Astrocyte (in vitro differentiated cells and primary cell): ENCODE measurements around the gene ABHD12. TPM values are rescaled to one million over a fixed set of nuclear protein-coding genes. Genes with fewer than 3 reads are reported as not detected.

Experiments
- DNase-seq: peaks from one replicate; pipeline ENCODE4 v3.0.0-alpha.2; 2010; ENCODE audit warnings: low read depth
- FAIRE-seq: peaks from 2 replicates; lab custom pipeline; 2011; peaks lifted over from hg19 to GRCh38; lab: Jason Lieb, UNC
- H2AFZ ChIP-seq: 2 replicates; pipeline ENCODE4 v1.6.0; 2012; ENCODE audit warnings: low read depth, low read length, inconsistent platforms
- H3K27ac ChIP-seq: 2 replicates; pipeline ENCODE4 v1.5.1; 2011; ENCODE audit warnings: low read depth, low read length, inconsistent platforms
- H3K27me3 ChIP-seq: 2 replicates; pipeline ENCODE4 v1.6.0; 2011; ENCODE audit warnings: low read length, inconsistent platforms; ENCODE audit not compliant: insufficient read depth
- H3K36me3 ChIP-seq: 2 replicates; pipeline ENCODE4 v1.5.1; 2011; ENCODE audit warnings: low read length, inconsistent platforms; ENCODE audit not compliant: insufficient read depth
- H3K4me1 ChIP-seq: 2 replicates; pipeline ENCODE4 v1.5.1; 2011; ENCODE audit warnings: low read length, inconsistent platforms; ENCODE audit not compliant: insufficient read depth
- H3K4me2 ChIP-seq: 2 replicates; pipeline ENCODE4 v1.6.0; 2012; ENCODE audit warnings: low read length, inconsistent platforms
- H3K4me3 ChIP-seq: 2 replicates; pipeline ENCODE4 v1.5.1; 2011; ENCODE audit warnings: low read depth, mild to moderate bottlenecking, low read length, inconsistent platforms; ENCODE audit not compliant: insufficient read depth
- H3K79me2 ChIP-seq: 2 replicates; pipeline ENCODE4 v1.6.0; 2012; ENCODE audit warnings: mild to moderate bottlenecking, low read length, inconsistent platforms; ENCODE audit not compliant: insufficient read depth
- H3K9ac ChIP-seq: 2 replicates; pipeline ENCODE4 v1.6.0; 2012; ENCODE audit warnings: mild to moderate bottlenecking, low read length, inconsistent platforms
- H3K9me3 ChIP-seq: 2 replicates; pipeline ENCODE4 v1.5.1; 2012; ENCODE audit warnings: low read depth, mild to moderate bottlenecking, low read length, inconsistent platforms; ENCODE audit not compliant: insufficient read depth
- H4K20me1 ChIP-seq: 2 replicates; pipeline ENCODE4 v1.6.0; 2012; ENCODE audit warnings: low read length, inconsistent platforms; ENCODE audit not compliant: insufficient read depth
- H3K27ac Mint-ChIP-seq: one replicate; pipeline ENCODE4 v1.8.0; 2021; ENCODE audit warnings: mild to moderate bottlenecking, mixed read lengths; ENCODE audit not compliant: unreplicated experiment
- H3K27me3 Mint-ChIP-seq: one replicate; pipeline ENCODE4 v1.8.0; 2021; ENCODE audit warnings: low read depth, mixed read lengths; ENCODE audit not compliant: unreplicated experiment
- H3K36me3 Mint-ChIP-seq: one replicate; pipeline ENCODE4 v1.8.0; 2021; ENCODE audit warnings: low read depth, mixed read lengths; ENCODE audit not compliant: unreplicated experiment
- H3K4me1 Mint-ChIP-seq: one replicate; pipeline ENCODE4 v1.8.0; 2021; ENCODE audit warnings: low read depth, mixed read lengths; ENCODE audit not compliant: unreplicated experiment
- H3K4me3 Mint-ChIP-seq: one replicate; pipeline ENCODE4 v1.8.0; 2021; ENCODE audit warnings: mild to moderate bottlenecking, moderate library complexity, mixed read lengths; ENCODE audit not compliant: unreplicated experiment
- H3K9me3 Mint-ChIP-seq: one replicate; pipeline ENCODE4 v1.8.0; 2021; ENCODE audit warnings: mild to moderate bottlenecking, mixed read lengths; ENCODE audit not compliant: unreplicated experiment
- CTCF ChIP-seq: IDR thresholded peaks from 2 replicates; pipeline ENCODE4 v1.5.1; 2011; ENCODE audit warnings: low read depth, mild to moderate bottlenecking, inconsistent platforms, low read length, moderate library complexity; ENCODE audit not compliant: insufficient read depth
- EZH2 ChIP-seq: IDR thresholded peaks from 2 replicates; pipeline ENCODE4 v1.6.1; 2012; ENCODE audit warnings: mild to moderate bottlenecking, low read length, inconsistent platforms; ENCODE audit not compliant: insufficient read depth
- total RNA-seq: library from RNA; stranded (reverse); gene quantifications from 2 replicates; pipeline ENCODE4 v1.2.1, GENCODE V29; 2021

The ABHD12 gene
- total RNA-seq, 1 donor from 2014 or later: 98.1 TPM

GRCh38 chr20:25346349-25346748 is 44.3 kb downstream of the ABHD12 start:
- Mint-ChIP-seq H3K9me3 (no peaks in the 10 kb centered on the region), H3K27ac (no peak overlapping the region), H3K4me3 (no peak overlapping the region), H3K36me3 (peaks cover 10% of the 10 kb centered on the region), H3K27me3 (no peaks in the 10 kb centered on the region), H3K4me1 (peaks cover 21% of the 10 kb centered on the region)
- peaks cover 80% of the 10 kb centered on the region for H3K79me2 ChIP-seq
- FAIRE-seq (no peak), DNase-seq (no peak)
- no peaks in the 10 kb centered on the region for H3K36me3 ChIP-seq
- H2AFZ ChIP-seq: no peak overlapping the region
- TF ChIP-seq EZH2 (no peak), CTCF (no peak)
- H4K20me1 ChIP-seq: peaks cover 30% of the 10 kb centered on the region
- H3K9ac ChIP-seq: no peak overlapping the region
- no peak overlapping the region for H3K4me3 ChIP-seq
- H3K9me3 ChIP-seq: no peaks in the 10 kb centered on the region
- H3K4me1 ChIP-seq: no peaks in the 10 kb centered on the region
- no peak overlapping the region for H3K4me2 ChIP-seq
- no peak overlapping the region for H3K27ac ChIP-seq
- H3K27me3 ChIP-seq: no peaks in the 10 kb centered on the region

DNA sequence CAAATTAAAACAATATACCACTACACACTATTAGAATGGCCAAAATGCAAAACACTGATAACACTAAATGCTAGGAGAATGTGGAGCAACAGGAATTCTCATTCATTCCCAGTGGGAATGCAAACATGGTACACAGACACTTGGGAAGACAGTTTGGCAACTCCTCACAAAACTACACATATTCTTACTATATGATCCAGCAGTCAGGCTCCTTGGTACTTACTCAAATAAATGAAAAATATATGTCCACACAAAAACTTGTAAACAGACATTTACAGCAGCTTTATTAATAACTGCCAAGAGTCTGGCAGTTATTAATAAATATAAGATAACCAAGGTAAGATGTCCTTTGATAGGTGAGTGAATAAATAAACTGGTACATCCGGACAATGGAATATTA is 44.9 kb downstream of the ABHD12 start:
- H3K4me3 Mint-ChIP-seq: no peak overlapping the region
- no peaks in the 10 kb centered on the region for H3K9me3 ChIP-seq
- H3K4me1 Mint-ChIP-seq: peaks cover 21% of the 10 kb centered on the region
- H3K27ac Mint-ChIP-seq: no peak overlapping the region
- no peaks in the 10 kb centered on the region for H3K27me3 ChIP-seq
- peaks cover 30% of the 10 kb centered on the region for H4K20me1 ChIP-seq
- H2AFZ ChIP-seq: no peak overlapping the region
- H3K4me1 ChIP-seq: no peaks in the 10 kb centered on the region
- no peak overlapping the region for H3K9ac ChIP-seq
- no peaks in the 10 kb centered on the region for H3K36me3 ChIP-seq
- no peak overlapping the region for H3K27ac ChIP-seq
- FAIRE-seq (no peak), DNase-seq (no peak)
- peaks cover 80% of the 10 kb centered on the region for H3K79me2 ChIP-seq
- no peaks in the 10 kb centered on the region for H3K27me3 Mint-ChIP-seq
- no peak overlapping the region for H3K4me3 ChIP-seq
- no peaks in the 10 kb centered on the region for H3K9me3 Mint-ChIP-seq
- peaks cover 10% of the 10 kb centered on the region for H3K36me3 Mint-ChIP-seq
- TF ChIP-seq CTCF (no peak), EZH2 (no peak)
- H3K4me2 ChIP-seq: no peak overlapping the region

DNA sequence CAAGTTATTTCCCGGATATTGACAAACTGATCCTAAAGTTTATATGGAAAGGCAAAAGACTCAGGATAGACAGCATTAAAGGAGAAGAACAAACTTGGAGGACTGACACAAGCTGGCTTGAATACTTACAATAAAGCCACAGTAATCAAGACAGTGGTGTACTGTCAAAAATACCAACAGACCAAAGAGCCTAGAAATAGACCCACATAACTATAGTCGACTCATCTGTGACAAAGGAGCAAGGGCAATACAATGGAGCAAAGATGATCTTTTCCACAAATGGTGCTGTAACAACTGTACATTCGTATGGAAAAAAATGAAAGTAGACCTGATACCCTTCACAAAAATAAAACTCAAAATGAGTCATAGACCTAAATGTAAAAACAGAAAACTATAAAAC is 46.0 kb downstream of the ABHD12 start:
- Mint-ChIP-seq H3K27ac (no peak overlapping the region), H3K9me3 (no peaks in the 10 kb centered on the region), H3K36me3 (peaks cover 8% of the 10 kb centered on the region), H3K27me3 (no peaks in the 10 kb centered on the region), H3K4me3 (no peak overlapping the region), H3K4me1 (peaks cover 24% of the 10 kb centered on the region)
- DNase-seq: no peak
- H3K9ac ChIP-seq: no peak overlapping the region
- no peaks in the 10 kb centered on the region for H3K36me3 ChIP-seq
- peak; percentile 5 for FAIRE-seq
- no peak overlapping the region for H3K4me2 ChIP-seq
- H3K4me1 ChIP-seq: no peaks in the 10 kb centered on the region
- no peak overlapping the region for H2AFZ ChIP-seq
- H3K4me3 ChIP-seq: no peak overlapping the region
- no peak overlapping the region for H3K27ac ChIP-seq
- H3K27me3 ChIP-seq: no peaks in the 10 kb centered on the region
- no peaks in the 10 kb centered on the region for H3K9me3 ChIP-seq
- H3K79me2 ChIP-seq: peaks cover 85% of the 10 kb centered on the region
- no peak for TF ChIP-seq CTCF
- TF ChIP-seq EZH2: no peak
- H4K20me1 ChIP-seq: peaks cover 34% of the 10 kb centered on the region
